OCI-LY7 (cell line): ENCODE data around the gene NCF1.
"Not testable (repeated sequence)": the region's sequence is repeated elsewhere in the genome, so short reads cannot be mapped to it uniquely, and the experiment has no call there.

Source experiments
- EZH2phosphoT487 ChIP-seq: fragments of 200-600 bp; sonication (generic); IDR thresholded peaks from 2 replicates; pipeline ENCODE4 v1.6.1; 2018; ENCODE audit warnings: low read depth, borderline replicate concordance, mild to moderate bottlenecking, mixed run types, antibody characterized with exemption, low read length, moderate library complexity, mixed read lengths
- TF ChIP-seq, protein P1 (sequence below): fragments of 200-600 bp; sonication (generic); conservative IDR thresholded peaks from 2 replicates; pipeline ENCODE4 v1.5.1; 2014; ENCODE audit warnings: mild to moderate bottlenecking, antibody characterized with exemption, low read length, moderate library complexity, mixed read lengths

DNA sequence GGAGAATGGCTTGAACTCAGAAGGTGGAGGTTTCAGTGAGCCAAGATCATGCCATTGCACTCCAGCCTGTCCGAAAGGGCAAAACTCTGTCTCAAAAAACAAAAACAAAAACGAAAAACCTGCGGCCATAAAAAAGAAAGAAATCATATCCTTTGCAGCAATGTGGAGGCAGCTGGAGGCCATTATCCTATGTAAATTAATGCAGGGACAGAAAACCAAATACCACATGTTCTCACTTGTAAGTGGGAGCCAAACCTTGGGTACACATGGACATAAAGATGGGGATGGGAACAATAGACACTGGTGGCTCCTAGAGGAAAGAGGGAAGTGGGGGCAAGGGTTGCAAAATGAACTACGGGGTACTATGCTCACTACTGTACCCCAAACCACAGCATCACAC lies 56.6 kb downstream of the NCF1 start:
- TF ChIP-seq, protein P1, sequence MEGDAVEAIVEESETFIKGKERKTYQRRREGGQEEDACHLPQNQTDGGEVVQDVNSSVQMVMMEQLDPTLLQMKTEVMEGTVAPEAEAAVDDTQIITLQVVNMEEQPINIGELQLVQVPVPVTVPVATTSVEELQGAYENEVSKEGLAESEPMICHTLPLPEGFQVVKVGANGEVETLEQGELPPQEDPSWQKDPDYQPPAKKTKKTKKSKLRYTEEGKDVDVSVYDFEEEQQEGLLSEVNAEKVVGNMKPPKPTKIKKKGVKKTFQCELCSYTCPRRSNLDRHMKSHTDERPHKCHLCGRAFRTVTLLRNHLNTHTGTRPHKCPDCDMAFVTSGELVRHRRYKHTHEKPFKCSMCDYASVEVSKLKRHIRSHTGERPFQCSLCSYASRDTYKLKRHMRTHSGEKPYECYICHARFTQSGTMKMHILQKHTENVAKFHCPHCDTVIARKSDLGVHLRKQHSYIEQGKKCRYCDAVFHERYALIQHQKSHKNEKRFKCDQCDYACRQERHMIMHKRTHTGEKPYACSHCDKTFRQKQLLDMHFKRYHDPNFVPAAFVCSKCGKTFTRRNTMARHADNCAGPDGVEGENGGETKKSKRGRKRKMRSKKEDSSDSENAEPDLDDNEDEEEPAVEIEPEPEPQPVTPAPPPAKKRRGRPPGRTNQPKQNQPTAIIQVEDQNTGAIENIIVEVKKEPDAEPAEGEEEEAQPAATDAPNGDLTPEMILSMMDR = not testable (repeated sequence)
- TF ChIP-seq EZH2phosphoT487 = not testable (repeated sequence)
